K562 (cell line): ENCODE results near the gene C19orf85. TPM values are rescaled to one million over a fixed set of nuclear protein-coding genes. Genes with fewer than 3 reads are reported as not detected.

Source experiments
- CAMTA2 ChIP-seq: fragments of 250-450 bp; sonication (Bioruptor Pico); conservative IDR thresholded peaks from 2 replicates; pipeline ENCODE4 v1.5.1; 2022
- MTA3 ChIP-seq: fragments of 450-650 bp; formaldehyde crosslinking; IDR thresholded peaks from 2 replicates; pipeline ENCODE4 v1.6.1; 2017; ENCODE audit warnings: mild to moderate bottlenecking, borderline replicate concordance
- RBM22 ChIP-seq: fragments of 200-400 bp; formaldehyde crosslinking; IDR thresholded peaks from 2 replicates; pipeline ENCODE4 v1.6.1; 2018; ENCODE audit warnings: low read length, low read depth; ENCODE audit not compliant: poor library complexity, severe bottlenecking
- SAFB ChIP-seq: fragments of 200-400 bp; formaldehyde crosslinking; IDR thresholded peaks from 2 replicates; pipeline ENCODE4 v1.6.1; 2017; ENCODE audit warnings: low read depth, low read length, borderline replicate concordance
- SUPT5H ChIP-seq: fragments of 450-650 bp; IDR thresholded peaks from 2 replicates; pipeline ENCODE4 v1.6.1; 2016
- TBL1XR1 ChIP-seq, 2 experiments: IDR thresholded peaks; 2 replicates each; pipeline ENCODE4 v1.6.1; 2012; ENCODE audit warnings: improper control_type of control experiment in 2 of 2, low read length in 2 of 2, mild to moderate bottlenecking in 1 of 2
- polyA plus RNA-seq, 8 experiments: library from polyadenylated mRNA; depleted of rRNA in 4 of 8; stranded (reverse) in 5 of 8; unstranded in 3 of 8; fragments of >200 nt; fragmentation: Nextera tagmentation in 2 of 8; fragmentation: Illumina TruSeq in 1 of 8; extraction: Ambion mirVana in 2 of 8; extraction: Trizol in 1 of 8; gene quantifications; 2 replicates each; pipeline versions ENCODE4 v1.2.1 to v1.2.3, GENCODE V29; 2011 to 2014; ENCODE audit warnings: inconsistent platforms in 1 of 8, missing spikeins in 1 of 8
- total RNA-seq, 7 experiments: library from RNA; depleted of rRNA in 6 of 7; stranded (reverse); fragments of >200 nt in 6 of 7; fragmentation: Illumina TruSeq in 2 of 7; extraction: Trizol in 2 of 7; gene quantifications; 2 replicates each; pipeline versions ENCODE4 v1.2.1 to v1.2.3, GENCODE V29; 2011 to 2021; ENCODE audit warnings: low replicate concordance in 1 of 7
- TF ChIP-seq, protein P1 (sequence below): sonication (generic); formaldehyde crosslinking; IDR thresholded peaks from 2 replicates; pipeline ENCODE4 v1.8.0; 2023; ENCODE audit warnings: mild to moderate bottlenecking, missing genetic modification reagents
- TF ChIP-seq, protein P2 (sequence below): fragments of 450-650 bp; IDR thresholded peaks from 2 replicates; pipeline ENCODE4 v1.6.1; 2017; ENCODE audit warnings: mild to moderate bottlenecking, moderate library complexity
- TF ChIP-seq, protein P3 (sequence below): fragments of 450-650 bp; IDR thresholded peaks from 2 replicates; pipeline ENCODE4 v1.6.1; 2016; ENCODE audit warnings: antibody characterized with exemption
- TF ChIP-seq, protein P4 (sequence below): conservative IDR thresholded peaks from 2 replicates; pipeline ENCODE4 v1.6.1; 2011; ENCODE audit warnings: low read depth, mild to moderate bottlenecking, low read length; ENCODE audit not compliant: control insufficient read depth
- TF ChIP-seq, protein P5 (sequence below): fragments of 450-650 bp; IDR thresholded peaks from one replicate; pipeline ENCODE4 v1.6.1; 2018; ENCODE audit warnings: mild to moderate bottlenecking, moderate library complexity; ENCODE audit not compliant: partially characterized antibody

The C19orf85 gene
- total and polyA plus RNA-seq, 9 of the 15 experiments (the other 6 are each of a cell fraction or from before 2014, with no cell fraction given), result not detected

DNA sequence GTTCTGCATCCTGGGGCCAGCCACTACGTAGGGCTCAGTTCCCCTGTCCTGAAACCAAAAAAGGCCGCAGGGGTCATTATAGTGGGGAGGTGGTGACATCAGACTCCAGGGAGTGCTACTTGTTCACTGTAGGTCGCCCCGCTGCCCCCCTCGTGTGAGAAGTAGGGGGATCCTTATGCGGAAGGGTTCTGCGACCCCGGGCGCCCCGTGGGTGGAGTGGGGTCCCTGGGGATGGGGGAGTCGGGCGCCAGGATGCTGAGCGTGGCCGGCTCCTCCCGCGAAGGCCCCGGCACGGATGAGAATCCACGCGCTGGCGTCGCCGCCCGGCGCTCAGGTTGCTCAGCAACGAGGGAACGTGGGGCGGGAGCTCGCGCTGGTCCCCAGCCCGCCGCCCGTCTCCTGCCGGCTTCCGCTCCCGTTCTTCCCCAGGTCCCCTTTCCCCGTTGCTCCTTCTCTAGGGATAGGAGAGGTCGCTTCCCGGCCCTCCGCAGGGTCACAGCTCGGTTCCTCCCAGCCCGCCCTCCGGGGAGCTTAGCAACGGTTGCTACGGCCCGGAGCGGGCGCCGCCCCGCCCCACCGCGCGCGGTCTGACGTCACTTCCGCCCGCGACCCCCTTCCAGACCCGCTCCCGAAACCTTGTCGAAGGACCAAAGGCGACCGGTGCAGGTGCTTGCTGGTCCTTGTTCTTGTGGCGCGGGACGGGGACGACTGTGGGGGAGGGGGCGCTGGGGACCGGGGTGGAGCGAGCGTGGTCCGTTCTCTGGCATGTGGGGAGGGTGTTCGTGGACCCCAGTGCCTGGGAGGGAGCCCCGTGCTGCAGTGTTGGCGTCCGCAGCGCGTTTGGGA, 20.3 kb upstream of the C19orf85 start, which contains the start of gene NAT14 (continued):
- TF ChIP-seq, protein P1, sequence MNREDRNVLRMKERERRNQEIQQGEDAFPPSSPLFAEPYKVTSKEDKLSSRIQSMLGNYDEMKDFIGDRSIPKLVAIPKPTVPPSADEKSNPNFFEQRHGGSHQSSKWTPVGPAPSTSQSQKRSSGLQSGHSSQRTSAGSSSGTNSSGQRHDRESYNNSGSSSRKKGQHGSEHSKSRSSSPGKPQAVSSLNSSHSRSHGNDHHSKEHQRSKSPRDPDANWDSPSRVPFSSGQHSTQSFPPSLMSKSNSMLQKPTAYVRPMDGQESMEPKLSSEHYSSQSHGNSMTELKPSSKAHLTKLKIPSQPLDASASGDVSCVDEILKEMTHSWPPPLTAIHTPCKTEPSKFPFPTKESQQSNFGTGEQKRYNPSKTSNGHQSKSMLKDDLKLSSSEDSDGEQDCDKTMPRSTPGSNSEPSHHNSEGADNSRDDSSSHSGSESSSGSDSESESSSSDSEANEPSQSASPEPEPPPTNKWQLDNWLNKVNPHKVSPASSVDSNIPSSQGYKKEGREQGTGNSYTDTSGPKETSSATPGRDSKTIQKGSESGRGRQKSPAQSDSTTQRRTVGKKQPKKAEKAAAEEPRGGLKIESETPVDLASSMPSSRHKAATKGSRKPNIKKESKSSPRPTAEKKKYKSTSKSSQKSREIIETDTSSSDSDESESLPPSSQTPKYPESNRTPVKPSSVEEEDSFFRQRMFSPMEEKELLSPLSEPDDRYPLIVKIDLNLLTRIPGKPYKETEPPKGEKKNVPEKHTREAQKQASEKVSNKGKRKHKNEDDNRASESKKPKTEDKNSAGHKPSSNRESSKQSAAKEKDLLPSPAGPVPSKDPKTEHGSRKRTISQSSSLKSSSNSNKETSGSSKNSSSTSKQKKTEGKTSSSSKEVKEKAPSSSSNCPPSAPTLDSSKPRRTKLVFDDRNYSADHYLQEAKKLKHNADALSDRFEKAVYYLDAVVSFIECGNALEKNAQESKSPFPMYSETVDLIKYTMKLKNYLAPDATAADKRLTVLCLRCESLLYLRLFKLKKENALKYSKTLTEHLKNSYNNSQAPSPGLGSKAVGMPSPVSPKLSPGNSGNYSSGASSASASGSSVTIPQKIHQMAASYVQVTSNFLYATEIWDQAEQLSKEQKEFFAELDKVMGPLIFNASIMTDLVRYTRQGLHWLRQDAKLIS (CRISPR knock-in tag), result 0 out of 2 replicates have a peak, but pooled peaks have one; percentile 20
- peak; percentile 87; the same call in 1 of the 2 replicates for TF ChIP-seq CAMTA2
- TF ChIP-seq, protein P2, sequence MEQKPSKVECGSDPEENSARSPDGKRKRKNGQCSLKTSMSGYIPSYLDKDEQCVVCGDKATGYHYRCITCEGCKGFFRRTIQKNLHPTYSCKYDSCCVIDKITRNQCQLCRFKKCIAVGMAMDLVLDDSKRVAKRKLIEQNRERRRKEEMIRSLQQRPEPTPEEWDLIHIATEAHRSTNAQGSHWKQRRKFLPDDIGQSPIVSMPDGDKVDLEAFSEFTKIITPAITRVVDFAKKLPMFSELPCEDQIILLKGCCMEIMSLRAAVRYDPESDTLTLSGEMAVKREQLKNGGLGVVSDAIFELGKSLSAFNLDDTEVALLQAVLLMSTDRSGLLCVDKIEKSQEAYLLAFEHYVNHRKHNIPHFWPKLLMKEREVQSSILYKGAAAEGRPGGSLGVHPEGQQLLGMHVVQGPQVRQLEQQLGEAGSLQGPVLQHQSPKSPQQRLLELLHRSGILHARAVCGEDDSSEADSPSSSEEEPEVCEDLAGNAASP, result no peak
- TF ChIP-seq, protein P3, sequence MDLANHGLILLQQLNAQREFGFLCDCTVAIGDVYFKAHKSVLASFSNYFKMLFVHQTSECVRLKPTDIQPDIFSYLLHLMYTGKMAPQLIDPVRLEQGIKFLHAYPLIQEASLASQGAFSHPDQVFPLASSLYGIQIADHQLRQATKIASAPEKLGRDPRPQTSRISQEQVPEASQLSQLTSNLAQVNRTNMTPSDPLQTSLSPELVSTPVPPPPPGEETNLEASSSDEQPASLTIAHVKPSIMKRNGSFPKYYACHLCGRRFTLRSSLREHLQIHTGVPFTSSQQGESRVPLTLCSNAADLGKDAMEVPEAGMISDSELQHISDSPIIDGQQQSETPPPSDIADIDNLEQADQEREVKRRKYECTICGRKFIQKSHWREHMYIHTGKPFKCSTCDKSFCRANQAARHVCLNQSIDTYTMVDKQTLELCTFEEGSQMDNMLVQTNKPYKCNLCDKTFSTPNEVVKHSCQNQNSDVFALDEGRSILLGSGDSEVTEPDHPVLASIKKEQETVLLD, result no peak
- peak; percentile 82 for TF ChIP-seq MTA3
- TF ChIP-seq TBL1XR1 (IDR thresholded peaks at IDR 0.05; ENCODE audit: low read length in 2 of 2), result no peak
- TF ChIP-seq RBM22, result peak; percentile 89
- TF ChIP-seq, protein P4, sequence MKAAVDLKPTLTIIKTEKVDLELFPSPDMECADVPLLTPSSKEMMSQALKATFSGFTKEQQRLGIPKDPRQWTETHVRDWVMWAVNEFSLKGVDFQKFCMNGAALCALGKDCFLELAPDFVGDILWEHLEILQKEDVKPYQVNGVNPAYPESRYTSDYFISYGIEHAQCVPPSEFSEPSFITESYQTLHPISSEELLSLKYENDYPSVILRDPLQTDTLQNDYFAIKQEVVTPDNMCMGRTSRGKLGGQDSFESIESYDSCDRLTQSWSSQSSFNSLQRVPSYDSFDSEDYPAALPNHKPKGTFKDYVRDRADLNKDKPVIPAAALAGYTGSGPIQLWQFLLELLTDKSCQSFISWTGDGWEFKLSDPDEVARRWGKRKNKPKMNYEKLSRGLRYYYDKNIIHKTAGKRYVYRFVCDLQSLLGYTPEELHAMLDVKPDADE, result no peak; the same call in none of the 2 replicates
- TF ChIP-seq, protein P5, sequence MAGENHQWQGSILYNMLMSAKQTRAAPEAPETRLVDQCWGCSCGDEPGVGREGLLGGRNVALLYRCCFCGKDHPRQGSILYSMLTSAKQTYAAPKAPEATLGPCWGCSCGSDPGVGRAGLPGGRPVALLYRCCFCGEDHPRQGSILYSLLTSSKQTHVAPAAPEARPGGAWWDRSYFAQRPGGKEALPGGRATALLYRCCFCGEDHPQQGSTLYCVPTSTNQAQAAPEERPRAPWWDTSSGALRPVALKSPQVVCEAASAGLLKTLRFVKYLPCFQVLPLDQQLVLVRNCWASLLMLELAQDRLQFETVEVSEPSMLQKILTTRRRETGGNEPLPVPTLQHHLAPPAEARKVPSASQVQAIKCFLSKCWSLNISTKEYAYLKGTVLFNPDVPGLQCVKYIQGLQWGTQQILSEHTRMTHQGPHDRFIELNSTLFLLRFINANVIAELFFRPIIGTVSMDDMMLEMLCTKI, result no peak
- peak; percentile 69 for TF ChIP-seq SUPT5H
- peak; percentile 68; the same call in 1 of the 2 replicates for TF ChIP-seq SAFB
